HG03442 (cell line): Measurements from ENCODE around the gene PIP5K1C.
"Not testable (repeated sequence)": the region's sequence is repeated elsewhere in the genome, so short reads cannot be mapped to it uniquely, and the experiment has no call there.

Source experiments
- ATAC-seq: cut with Tn5 transposase; IDR thresholded peaks from one replicate; pipeline ENCODE4 v1.9.1; 2021; ENCODE audit warnings: mild to moderate bottlenecking, moderate library complexity; ENCODE audit not compliant: unreplicated experiment

Gene PIP5K1C

DNA sequence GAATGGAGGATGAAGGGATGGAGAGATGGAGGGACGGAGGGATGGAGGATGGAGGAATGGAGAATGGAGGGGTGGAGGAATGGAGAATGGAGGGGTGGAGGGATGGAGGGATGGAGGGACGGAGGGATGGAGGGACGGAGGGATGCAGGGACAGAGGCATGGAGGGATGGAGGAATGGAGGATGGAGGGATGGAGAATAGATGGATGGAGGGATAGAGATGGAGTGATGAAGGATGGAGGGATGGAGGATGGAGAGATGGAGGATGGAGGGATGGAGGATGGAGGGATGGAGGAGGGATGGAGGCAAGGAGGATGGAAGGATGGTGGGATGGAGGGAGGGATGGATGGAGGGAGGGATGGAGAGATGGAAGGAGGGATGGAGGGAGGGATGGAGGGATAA lies 22.1 kb downstream of the PIP5K1C start:
- no peak for ATAC-seq

GRCh38 chr19:3674784-3675543 lies 25.3 kb downstream of the PIP5K1C start:
- no peak for ATAC-seq

GRCh38 chr19:3673506-3674439 lies 26.5 kb downstream of the PIP5K1C start:
- ATAC-seq: no peak

GRCh38 chr19:3672993-3673392 lies 27.3 kb downstream of the PIP5K1C start:
- no peak for ATAC-seq

- ATAC-seq: no peak
Measured at GRCh38 chr19:3672575-3672948, 27.7 kb downstream of the PIP5K1C start.

- no peak for ATAC-seq
Measured at GRCh38 chr19:3671680-3672574, 28.3 kb downstream of the PIP5K1C start.

DNA sequence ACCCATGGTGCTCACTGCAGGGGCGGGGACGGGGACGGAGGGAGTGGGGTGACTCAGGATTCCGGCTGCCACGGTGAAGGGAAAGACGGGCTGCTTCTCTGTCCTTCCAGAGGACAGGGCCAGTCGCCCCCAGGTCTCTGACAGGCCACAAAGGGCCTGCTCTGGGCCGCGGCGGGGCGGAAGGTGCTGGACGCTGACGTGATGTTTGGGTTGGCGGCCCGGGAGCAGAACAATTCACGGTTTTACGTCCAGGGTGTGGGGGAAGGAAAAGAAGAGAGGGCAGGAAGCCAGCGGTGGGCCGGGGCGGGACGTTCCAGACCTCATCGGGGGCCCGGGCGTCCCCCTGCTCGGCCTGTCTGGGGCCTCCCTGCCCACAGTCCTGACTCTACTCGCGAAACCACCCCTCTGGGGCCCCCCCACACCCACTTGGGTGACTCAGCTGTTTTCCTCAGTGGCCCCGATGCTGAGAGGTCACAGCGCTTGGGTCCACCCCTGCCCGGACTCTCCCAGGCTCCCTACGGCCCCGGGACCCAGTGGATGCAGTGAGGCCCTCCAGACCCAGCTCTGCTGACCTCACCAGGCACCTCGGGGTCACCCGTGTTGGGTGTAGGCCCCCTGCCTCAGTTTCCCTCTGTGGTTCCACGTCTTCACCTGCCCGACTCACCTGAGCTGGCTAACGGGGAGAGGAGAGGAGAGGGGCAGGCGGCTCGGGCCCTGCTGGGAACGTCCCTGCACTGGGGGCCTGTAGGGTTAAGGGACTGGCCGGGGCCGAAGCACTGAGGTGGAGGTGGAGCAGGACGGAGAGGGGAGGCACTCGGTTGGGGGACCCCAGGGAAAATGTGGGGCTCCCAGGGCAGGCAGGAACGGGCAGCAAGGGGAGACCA lies 29.2 kb downstream of the PIP5K1C start:
- no peak for ATAC-seq

DNA sequence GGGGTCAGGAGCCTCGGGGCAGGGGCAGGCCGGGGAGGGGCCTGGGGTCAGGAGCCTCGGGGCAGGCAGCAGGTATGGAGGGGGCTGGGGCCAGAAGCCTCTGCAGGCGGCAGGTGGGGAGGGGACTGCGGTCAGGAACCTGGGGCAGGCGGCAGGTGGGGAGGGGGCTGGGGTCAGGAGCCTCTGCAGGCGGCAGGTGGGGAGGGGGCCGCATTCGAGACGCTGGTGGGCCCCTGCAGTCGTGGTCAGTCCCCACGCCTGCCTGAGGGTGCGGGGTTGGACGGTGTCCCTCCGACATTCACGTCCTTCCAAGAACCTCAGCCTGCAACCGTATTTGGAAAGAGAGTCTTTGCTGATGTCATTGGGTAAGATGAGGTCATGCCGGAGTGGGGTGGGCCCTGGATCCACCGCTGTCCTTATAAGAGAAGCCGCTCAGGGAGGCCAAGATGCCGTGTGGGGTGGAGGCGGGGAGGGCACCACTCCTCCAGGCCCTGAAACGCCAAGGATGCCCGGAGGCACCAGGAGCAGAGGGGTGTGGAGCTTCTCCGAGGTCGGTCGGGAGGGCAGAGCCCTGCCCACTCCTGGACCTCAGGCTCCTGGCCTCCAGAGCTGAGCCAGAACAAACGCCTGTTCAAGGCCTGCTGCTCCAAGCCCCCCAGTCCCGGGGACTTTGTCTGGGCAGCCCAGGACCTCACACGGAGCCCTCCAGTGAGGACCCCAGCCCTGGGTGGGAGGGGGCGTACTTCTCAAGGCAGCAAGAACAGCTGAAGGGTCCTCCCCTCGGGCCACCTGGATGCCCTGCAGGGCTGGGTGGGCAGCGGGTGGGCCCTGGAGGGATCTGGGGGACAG lies 30.1 kb downstream of the PIP5K1C start:
- ATAC-seq: no peak

DNA sequence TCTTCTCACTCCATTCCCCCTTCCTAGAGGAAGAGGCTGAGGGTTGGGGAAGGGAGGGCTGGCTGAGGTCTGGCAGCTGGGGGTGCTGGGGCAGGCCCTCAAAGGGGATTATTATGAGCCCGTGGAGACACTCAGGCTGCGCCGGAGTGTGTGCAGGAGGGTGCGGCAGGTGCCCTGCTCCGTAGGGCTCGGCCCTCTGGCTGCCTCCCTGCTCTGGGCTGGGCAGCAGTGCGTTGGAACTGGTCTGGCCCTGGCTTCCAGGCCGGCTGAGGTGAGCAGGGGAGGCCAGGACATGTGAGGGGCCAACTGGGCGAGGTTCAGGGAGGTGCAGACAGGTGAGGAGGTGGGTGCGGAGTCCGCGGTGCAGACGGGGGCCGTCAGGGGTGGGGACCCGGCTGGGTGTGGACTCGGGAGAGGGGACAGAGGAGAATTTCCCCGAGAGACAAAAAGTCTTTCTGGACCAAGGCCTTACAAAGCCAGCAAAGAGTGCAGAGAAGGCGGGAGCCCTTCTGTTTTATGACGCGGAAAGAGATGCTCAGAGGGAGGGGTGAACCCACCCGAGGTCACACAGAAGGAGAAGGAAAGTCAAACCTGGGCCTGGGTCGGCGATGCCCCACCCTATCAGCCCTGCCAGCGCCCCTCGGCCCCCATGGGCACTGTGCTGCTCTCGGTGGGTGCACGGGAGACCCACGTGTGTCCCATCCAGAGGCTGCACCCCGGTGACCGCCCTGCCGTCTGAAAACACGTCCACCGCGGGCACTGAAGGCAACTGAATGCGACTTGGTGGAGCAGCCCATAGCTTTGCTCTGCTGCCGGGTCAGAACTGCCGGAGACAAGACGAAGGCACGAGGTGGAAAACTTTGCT lies 31.0 kb downstream of the PIP5K1C start:
- ATAC-seq: no peak

GRCh38 chr19:3668331-3669081 lies 31.8 kb downstream of the PIP5K1C start:
- no peak for ATAC-seq

GRCh38 chr19:3667766-3668165 lies 32.5 kb downstream of the PIP5K1C start:
- ATAC-seq: no peak

DNA sequence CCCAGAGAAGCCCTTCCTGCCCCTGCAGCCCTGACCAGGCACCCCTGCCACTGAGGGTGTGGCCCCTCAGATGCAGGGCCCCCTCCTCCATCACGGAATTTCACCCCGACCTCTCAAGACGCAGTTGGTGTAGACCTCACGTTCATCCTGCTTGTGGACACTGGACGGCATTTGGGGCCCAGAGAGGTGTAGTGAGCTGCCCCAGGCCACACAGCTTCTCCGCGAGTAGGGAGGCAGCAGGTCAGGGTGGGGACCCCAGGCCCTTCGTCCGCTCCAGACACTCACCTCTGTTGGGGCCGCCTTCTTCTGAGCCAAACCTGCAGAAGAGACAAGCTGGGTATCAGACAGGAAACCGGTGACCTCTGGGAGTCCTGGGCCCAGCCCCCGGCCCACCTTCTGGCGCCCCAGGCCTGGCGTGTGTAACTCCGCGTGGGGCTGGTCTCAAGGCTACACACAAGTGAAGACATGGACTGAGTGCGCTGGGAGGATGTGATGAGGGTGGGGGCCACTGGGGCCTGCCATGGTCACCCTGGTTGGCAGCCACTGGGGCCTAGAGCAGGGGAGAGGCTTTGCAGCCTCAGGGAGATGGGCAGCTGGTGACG lies 33.1 kb downstream of the PIP5K1C start:
- ATAC-seq: no peak

DNA sequence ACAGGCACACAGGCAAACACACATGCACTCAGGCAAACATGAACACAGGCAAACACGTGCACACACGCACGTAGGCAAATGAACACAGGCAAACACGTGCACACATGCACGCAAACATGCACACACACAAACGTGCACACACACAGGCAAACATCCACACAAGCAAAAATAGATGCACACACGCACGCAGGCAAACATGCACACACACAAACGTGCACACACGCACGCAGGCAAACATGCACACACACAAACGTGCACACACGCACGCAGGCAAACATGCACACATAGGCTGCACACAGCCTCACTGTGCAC lies 33.8 kb downstream of the PIP5K1C start:
- not testable (repeated sequence) for ATAC-seq

DNA sequence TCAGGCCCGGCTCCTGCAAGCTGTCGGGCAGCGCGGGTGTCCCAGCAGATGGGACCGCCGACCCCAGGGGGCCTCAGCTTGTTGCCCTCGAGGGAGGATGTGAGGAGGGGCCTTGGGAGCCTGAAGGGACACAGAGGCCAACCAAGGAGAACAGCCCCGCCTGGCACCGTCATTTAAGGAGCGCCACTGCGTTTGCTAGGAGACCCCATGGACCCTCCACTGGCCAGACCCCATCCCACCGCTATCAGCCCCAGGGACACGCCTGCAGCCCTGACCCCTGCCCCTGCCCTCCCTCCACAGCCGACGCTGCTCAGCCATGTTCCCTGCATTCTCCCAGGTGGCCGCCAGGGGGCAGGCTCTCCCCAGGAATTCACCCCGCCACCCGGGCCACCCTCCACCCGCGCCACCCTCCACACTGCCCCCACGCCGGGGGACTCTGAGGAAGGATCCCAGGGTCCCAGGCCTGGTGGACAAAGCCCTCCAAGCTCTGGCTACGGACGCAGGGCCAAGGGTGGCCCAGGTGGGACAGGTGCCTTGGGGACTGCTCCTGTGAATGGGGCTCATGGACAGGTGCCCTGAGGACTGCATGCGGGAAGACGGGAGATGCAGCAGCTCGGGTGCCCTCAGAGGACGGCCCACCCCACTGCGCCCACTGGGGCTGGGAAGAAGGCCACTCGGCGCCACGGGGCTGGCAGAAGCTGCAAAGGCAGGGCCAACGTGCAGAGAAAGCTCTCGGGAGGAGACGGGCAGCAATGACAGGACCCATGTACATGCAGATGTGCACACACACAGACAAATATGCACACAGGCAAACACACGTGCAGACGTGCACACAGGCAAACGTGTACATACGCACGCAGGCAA lies 34.4 kb downstream of the PIP5K1C start:
- ATAC-seq: no peak

- ATAC-seq: no peak
Measured at GRCh38 chr19:3664879-3665642, 35.2 kb downstream of the PIP5K1C start.

DNA sequence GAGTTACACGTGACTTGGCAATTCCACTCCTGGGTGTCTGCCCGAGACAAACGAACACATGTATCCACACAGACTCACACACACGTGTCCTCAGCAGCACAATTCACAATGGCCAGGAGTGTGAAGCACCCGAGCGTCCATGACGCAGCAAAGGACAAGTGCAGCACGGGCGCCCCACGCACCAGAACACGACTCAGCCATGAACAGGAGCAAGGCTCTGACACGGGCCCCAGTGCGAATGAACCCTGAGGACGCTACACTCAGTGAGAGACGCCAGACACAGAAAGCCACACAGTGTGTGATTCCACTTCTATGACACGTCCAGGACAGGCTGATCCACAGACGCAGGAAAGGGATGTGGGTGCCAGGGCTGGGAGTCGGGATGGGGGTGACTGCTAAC lies 36.4 kb downstream of the PIP5K1C start:
- ATAC-seq: no peak
